Progenitor cell of endocrine pancreas (in vitro differentiated cells): ENCODE measurements around the gene ANKUB1. TPM values are rescaled to one million over a fixed set of nuclear protein-coding genes. Genes with fewer than 3 reads are reported as not detected.
"Not testable (repeated sequence)": the region's sequence is repeated elsewhere in the genome, so short reads cannot be mapped to it uniquely, and the experiment has no call there.

Experiments
- DNase-seq: peaks from one replicate; pipeline ENCODE4 v3.0.0; 2021; ENCODE audit warnings: low spot score; ENCODE audit not compliant: unreplicated experiment
- H3K27ac Mint-ChIP-seq: 2 replicates; pipeline ENCODE4 v1.8.0; 2021; ENCODE audit warnings: mild to moderate bottlenecking, moderate library complexity, mixed read lengths
- H3K27me3 Mint-ChIP-seq: 2 replicates; pipeline ENCODE4 v1.8.0; 2021; ENCODE audit warnings: mixed read lengths
- H3K36me3 Mint-ChIP-seq: 2 replicates; pipeline ENCODE4 v1.8.0; 2022; ENCODE audit warnings: mixed read lengths; ENCODE audit not compliant: insufficient read depth
- H3K4me1 Mint-ChIP-seq: 2 replicates; pipeline ENCODE4 v1.8.0; 2021; ENCODE audit warnings: low read depth, mixed read lengths
- H3K4me3 Mint-ChIP-seq: 2 replicates; pipeline ENCODE4 v1.8.0; 2021; ENCODE audit warnings: low read depth, mild to moderate bottlenecking, moderate library complexity, mixed read lengths
- H3K9me3 Mint-ChIP-seq: 2 replicates; pipeline ENCODE4 v1.8.0; 2021; ENCODE audit warnings: low read depth, mixed read lengths
- long read RNA-seq: library from polyadenylated mRNA; unstranded; transcript quantifications from one replicate; pipeline ENCODE4 v2.0.0, GENCODE V29; 2020
- total RNA-seq: library from RNA; stranded (reverse); gene quantifications from 2 replicates; pipeline ENCODE4 v1.2.1, GENCODE V29; 2021
- TF ChIP-seq, protein P1 (sequence below): fragments of 200-600 bp; sonication (generic); IDR thresholded peaks from one replicate; pipeline ENCODE4 v1.5.0; 2021; ENCODE audit warnings: antibody characterized with exemption, mild to moderate bottlenecking; ENCODE audit not compliant: unreplicated experiment

Gene ANKUB1, protein sequence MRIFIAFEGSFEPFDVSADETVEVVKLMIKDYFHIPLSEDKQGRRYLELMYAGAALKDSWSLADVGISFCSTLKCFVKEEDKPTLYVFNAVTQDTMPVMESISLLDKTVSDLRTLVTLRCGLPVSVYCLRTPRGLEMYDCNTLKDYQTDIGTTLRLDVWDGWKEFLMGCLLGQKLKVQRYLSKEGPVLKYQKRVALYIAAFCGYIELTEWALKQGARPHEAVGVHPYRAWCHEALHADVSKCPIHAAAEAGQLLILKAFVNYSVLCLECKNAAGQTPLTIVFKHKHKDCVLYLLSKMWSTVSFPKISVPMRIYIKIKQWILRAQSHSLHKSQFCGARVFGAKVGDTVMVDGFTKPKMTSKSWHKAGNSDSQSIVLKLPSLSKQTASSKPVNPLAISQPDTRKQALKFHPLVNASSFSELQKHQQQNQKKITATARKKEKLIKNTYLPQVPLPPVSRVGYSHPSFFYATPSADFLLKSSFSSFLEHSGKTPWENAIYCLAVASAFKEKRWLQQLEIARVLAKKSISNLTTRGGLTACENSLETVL
- total RNA-seq: not detected in 2 replicates
- long read RNA-seq, partial matches to known transcripts: 0 of 2 reads
- long read RNA-seq, other reads (novel, unspliced or antisense): 2 of 2 reads

DNA sequence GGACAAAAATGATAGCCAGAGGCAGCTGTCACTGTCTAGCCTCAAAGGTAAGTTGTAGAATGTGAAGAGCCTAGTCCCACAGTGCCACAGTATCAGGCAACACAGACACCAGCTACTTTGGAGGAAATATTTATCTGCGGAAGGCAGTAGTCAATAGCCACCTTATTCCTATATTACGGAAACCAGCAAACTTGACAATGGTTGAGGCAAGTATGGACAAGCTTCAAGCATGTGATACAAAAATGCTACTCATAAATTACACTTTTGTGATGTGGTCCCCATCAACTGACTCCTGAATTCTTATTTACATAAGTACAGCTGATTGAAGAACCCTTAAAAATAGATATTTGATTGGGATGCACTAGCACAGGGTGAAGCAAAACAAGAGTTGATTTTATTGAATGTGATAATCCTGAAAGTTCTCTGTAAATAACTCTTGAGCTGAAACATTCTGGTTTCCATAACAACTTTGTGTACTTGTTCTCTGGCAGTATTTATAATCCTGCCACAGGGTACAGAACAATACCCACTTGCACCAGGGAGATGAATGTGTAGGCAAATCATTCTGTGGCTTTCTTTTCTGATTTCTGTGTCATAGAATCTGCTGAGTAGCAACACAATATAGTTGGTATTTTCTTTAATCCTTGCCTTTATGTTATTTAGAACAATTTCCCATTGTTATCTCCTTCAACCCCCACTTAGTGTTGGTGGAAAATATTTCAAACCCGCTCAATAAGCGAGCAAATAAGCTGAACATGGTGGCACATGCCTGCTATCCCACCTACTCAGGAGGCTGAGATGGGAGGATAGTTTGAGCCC, at the start of gene ANKUB1:
Gene ANKUB1 (minus strand): TSS at position 103 of the 819 bp plus-strand sequence. CDS start 188 bp downstream, outside the sequence.
- no peaks in the 10 kb centered on the region for H3K27me3 Mint-ChIP-seq
- H3K9me3 Mint-ChIP-seq: no peaks in the 10 kb centered on the region
- H3K27ac Mint-ChIP-seq: no peak within 1 kb of the TSS
- no peak within 1 kb of the TSS for H3K4me3 Mint-ChIP-seq
- DNase-seq: no peak
- peaks cover 16% of the 10 kb centered on the region for H3K4me1 Mint-ChIP-seq
- TF ChIP-seq, protein P1, sequence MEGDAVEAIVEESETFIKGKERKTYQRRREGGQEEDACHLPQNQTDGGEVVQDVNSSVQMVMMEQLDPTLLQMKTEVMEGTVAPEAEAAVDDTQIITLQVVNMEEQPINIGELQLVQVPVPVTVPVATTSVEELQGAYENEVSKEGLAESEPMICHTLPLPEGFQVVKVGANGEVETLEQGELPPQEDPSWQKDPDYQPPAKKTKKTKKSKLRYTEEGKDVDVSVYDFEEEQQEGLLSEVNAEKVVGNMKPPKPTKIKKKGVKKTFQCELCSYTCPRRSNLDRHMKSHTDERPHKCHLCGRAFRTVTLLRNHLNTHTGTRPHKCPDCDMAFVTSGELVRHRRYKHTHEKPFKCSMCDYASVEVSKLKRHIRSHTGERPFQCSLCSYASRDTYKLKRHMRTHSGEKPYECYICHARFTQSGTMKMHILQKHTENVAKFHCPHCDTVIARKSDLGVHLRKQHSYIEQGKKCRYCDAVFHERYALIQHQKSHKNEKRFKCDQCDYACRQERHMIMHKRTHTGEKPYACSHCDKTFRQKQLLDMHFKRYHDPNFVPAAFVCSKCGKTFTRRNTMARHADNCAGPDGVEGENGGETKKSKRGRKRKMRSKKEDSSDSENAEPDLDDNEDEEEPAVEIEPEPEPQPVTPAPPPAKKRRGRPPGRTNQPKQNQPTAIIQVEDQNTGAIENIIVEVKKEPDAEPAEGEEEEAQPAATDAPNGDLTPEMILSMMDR: no peak
- H3K36me3 Mint-ChIP-seq: no peaks in the 10 kb centered on the region

DNA sequence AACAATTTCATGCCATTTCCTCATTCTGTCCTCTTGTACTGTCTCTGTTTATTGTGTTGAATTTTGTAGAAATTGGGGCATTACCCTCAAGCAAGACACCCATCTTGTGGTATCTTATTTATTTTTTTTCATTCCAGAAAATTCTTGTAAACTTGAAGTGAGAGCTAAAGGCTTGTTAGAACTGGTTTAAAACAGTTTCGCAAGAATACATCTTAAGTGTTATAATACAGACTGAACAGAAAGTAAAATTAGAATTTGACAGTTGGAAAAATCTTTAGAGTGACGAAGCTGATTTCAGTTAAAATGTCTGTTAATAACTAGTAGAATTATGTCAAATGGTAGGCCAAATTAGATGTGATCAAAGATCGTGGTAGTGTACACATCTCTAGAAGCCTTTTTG, 47.5 kb upstream of the ANKUB1 start:
- Mint-ChIP-seq H3K9me3 (peaks cover 34% of the 10 kb centered on the region), H3K36me3 (peaks cover 24% of the 10 kb centered on the region), H3K4me3 (no peak overlapping the region), H3K27me3 (no peaks in the 10 kb centered on the region), H3K4me1 (peaks cover 14% of the 10 kb centered on the region), H3K27ac (no peak overlapping the region)
- TF ChIP-seq, protein P1: no peak
- DNase-seq: no peak

DNA sequence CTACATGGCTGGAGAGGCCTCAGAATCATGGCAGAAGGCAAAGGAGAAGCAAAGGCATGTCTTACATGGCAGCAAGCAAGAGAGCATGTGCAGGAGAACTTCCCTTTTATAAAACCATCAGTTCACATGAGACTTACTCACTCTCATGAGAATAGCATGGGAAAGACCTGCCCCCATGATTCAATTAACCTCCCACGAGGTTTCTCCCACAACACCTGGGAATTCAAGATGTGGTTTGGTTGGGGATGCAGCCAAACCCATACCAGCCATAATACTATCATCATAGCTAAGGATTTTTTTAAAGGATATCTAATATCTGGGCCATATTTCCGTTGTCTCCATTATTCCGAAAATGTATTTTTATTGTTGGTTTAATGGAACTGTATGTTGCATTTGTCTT, 47.1 kb upstream of the ANKUB1 start:
- Mint-ChIP-seq H3K9me3 (peaks cover 38% of the 10 kb centered on the region), H3K36me3 (peaks cover 28% of the 10 kb centered on the region)
- not testable (repeated sequence) for H3K4me3 Mint-ChIP-seq, H3K4me1 Mint-ChIP-seq, DNase-seq, H3K27me3 Mint-ChIP-seq, H3K27ac Mint-ChIP-seq

DNA sequence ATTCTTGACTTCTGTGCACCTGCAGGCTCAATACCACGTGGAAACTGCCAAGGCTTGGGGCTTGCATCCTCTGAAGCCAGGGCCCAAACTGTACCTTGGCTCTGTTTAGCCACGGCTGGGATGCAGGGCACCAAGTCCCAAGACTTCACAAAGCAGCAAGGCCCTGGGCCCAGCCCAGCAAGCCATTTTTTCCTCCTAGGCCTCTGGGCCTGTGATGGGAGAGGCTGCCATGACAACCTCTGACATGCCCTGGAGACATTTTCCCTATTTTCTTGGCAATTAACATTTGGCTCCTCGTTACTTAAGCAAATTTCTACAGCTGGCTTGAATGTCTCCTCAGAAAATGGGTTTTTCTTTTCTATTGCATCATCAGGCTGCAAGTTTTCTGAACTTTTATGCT, 46.1 kb upstream of the ANKUB1 start:
- H3K27ac Mint-ChIP-seq, H3K4me1 Mint-ChIP-seq, H3K4me3 Mint-ChIP-seq, H3K27me3 Mint-ChIP-seq, DNase-seq: not testable (repeated sequence)
- Mint-ChIP-seq H3K36me3 (peaks cover 32% of the 10 kb centered on the region), H3K9me3 (peaks cover 43% of the 10 kb centered on the region)

DNA sequence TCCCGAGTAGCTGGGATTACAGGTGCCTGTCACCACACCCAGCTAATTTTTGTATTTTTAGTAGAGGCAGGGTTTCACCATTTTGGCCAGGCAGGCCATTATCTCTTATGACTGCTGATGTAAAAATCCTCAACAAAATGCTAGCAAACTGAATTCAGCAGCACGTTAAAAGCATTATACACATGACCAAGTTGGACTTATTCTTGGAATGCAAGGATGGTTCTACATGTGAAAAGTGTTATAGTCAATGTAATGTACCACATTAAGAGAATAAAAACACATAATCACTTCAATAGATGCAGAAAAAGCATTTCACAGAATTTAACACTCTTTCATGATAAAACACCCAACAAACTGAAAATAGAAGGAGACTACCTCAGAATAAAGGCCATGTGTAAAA, 40.9 kb upstream of the ANKUB1 start:
- no peak for DNase-seq
- H3K4me3 Mint-ChIP-seq: no peak overlapping the region
- H3K36me3 Mint-ChIP-seq: peaks cover 41% of the 10 kb centered on the region
- no peaks in the 10 kb centered on the region for H3K27me3 Mint-ChIP-seq
- H3K4me1 Mint-ChIP-seq: no peaks in the 10 kb centered on the region
- TF ChIP-seq, protein P1: no peak
- H3K27ac Mint-ChIP-seq: no peak overlapping the region
- peaks cover 64% of the 10 kb centered on the region for H3K9me3 Mint-ChIP-seq

DNA sequence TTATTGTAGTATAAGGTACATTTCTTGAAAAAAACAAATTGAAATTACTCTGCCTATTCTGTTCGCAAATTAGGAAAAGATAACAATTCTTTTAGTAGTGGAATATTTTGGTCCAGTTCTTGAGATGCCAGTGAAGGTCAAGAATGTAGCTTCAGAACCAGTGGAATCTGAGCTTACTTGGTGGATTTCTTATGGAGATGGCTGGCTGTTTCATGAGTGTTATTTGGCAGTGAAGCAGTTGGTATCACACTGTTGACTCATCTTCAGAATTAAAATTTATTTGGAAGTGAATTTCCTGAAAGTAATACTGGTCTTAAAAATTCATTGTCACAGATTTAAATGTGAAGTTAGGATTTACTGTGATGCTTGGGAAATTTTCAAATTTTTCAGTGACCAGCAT, 39.7 kb upstream of the ANKUB1 start:
- no peaks in the 10 kb centered on the region for H3K27me3 Mint-ChIP-seq
- no peak overlapping the region for H3K4me3 Mint-ChIP-seq
- no peaks in the 10 kb centered on the region for H3K4me1 Mint-ChIP-seq
- peaks cover 53% of the 10 kb centered on the region for H3K9me3 Mint-ChIP-seq
- no peak overlapping the region for H3K27ac Mint-ChIP-seq
- peaks cover 30% of the 10 kb centered on the region for H3K36me3 Mint-ChIP-seq
- TF ChIP-seq, protein P1: no peak
- no peak for DNase-seq
